Stimulated activated naive CD8-positive, alpha-beta T cell treated with anti-CD3 and anti-CD28 coated beads, Interleukin-15, Interleukin-2, amounts not matched to agents 100 ng/mL and 50 ng/mL, for 24 hours (primary cell): Measurements from ENCODE around the gene CAND1.
"Not testable (repeated sequence)": the region's sequence is repeated elsewhere in the genome, so short reads cannot be mapped to it uniquely, and the experiment has no call there.

ENCODE experiments used
- H3K27ac Mint-ChIP-seq: one replicate; pipeline ENCODE4 v1.8.0; 2021; ENCODE audit warnings: mild to moderate bottlenecking, mixed read lengths
- H3K27me3 Mint-ChIP-seq: one replicate; pipeline ENCODE4 v1.8.0; 2021; ENCODE audit warnings: mixed read lengths
- H3K36me3 Mint-ChIP-seq: one replicate; pipeline ENCODE4 v1.8.0; 2021; ENCODE audit warnings: low read depth, mixed read lengths
- H3K4me1 Mint-ChIP-seq: one replicate; pipeline ENCODE4 v1.8.0; 2021; ENCODE audit warnings: low read depth, mixed read lengths
- H3K4me3 Mint-ChIP-seq: one replicate; pipeline ENCODE4 v1.8.0; 2021; ENCODE audit warnings: mild to moderate bottlenecking, mixed read lengths
- H3K9me3 Mint-ChIP-seq: one replicate; pipeline ENCODE4 v1.8.0; 2021; ENCODE audit warnings: mixed read lengths

The CAND1 gene

DNA sequence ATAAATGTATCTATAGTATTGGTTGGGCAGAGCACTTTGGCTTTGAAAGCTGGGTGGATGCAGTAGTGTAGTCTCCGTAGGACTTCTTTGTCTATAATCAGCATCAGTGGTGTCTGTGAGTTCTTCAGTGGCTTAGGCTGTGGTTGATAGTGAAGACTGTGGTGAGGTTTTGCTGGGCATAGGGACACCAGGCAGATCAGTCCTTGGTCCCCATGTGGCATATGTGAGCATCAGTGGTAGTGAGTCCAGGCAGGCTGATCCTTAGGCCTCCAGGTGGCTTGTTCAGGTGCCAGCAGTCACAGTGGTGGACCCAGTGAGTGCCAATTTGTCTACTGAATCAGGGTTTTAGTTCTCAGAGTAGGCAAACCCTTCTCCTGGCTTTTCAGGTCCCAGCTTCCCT, 70.4 kb downstream of the CAND1 start:
- no peaks in the 10 kb centered on the region for H3K4me1 Mint-ChIP-seq
- H3K27me3 Mint-ChIP-seq: no peaks in the 10 kb centered on the region
- H3K9me3 Mint-ChIP-seq: peaks cover 18% of the 10 kb centered on the region
- H3K27ac Mint-ChIP-seq: no peak overlapping the region
- no peak overlapping the region for H3K4me3 Mint-ChIP-seq
- H3K36me3 Mint-ChIP-seq: peaks cover 38% of the 10 kb centered on the region

DNA sequence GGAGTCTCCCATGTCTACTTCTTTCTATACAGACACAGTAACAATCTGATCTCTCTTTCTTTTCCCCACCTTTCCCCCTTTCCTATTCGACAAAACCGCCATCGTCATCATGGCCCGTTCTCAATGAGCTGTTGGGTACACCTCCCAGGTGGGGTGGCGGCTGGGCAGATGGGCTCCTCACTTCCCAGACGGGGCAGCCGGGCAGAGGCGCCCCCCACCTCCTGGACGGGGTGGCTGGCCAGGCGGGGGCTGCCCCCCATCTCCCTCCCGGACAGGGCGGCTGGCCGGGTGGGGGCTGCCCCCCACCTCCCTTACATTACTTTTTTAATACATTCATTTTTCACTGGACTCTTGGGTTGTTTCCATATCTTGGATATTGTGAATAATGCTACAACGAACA, 71.9 kb downstream of the CAND1 start:
- not testable (repeated sequence) for H3K27me3 Mint-ChIP-seq, H3K4me1 Mint-ChIP-seq, H3K4me3 Mint-ChIP-seq, H3K27ac Mint-ChIP-seq
- H3K36me3 Mint-ChIP-seq: peaks cover 36% of the 10 kb centered on the region
- H3K9me3 Mint-ChIP-seq: peaks cover 18% of the 10 kb centered on the region

DNA sequence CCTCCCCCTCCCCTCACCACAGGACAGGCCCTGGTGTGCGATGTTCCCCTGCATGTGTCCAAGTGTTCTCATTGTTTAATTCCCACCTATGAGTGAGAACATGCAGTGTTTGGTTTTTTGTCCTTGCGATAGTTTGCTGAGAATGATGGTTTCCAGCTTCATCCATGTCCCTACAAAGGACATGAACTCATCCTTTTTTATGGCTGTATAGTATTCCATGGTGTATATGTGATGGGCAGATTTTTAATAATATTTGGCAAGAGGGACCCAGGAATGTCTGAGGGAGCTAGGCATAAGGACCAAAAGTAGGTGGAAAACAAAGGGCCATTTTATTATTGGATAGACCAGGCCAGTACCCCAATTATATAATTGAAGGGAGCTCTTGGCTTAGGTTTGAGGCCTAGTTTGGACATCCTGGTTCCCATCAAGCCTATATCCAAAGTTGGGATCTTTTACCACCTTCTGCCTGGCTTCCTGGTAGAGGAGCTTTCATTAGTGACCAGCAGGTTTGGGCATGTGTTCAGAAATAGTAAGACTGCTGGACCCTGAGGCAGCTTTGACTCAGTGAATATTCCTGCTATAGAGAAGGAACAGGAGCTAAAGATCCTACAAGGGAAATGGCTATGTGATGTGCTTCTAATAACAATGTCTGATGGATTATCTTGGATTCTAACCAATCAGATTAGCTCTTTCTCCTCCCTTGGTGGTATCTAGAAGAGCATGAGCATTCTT, 76.0 kb downstream of the CAND1 start:
- H3K4me1 Mint-ChIP-seq: no peaks in the 10 kb centered on the region
- H3K27me3 Mint-ChIP-seq: no peaks in the 10 kb centered on the region
- H3K4me3 Mint-ChIP-seq: no peak overlapping the region
- peaks cover 20% of the 10 kb centered on the region for H3K36me3 Mint-ChIP-seq
- no peak overlapping the region for H3K27ac Mint-ChIP-seq
- H3K9me3 Mint-ChIP-seq: peaks cover 13% of the 10 kb centered on the region

DNA sequence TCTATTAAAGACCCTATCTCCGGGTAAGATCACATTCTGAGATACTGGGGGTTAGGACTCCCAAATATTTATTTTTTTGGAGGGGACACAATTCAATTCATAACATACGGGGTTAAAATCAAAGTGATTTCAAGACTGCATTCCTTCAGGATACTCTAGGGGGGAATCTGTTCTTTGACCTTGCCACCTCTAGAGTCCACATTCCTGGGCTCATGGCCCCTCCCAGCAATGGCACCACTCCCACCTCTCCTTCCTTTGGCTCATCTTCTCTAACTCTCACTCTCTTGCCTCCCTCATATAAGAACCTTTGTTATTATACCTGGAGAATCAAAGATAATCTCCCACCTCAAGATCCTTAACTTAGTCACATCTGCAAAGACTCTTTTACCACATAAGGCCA, 79.5 kb downstream of the CAND1 start:
- Mint-ChIP-seq H3K27me3 (no peaks in the 10 kb centered on the region), H3K9me3 (peaks cover 17% of the 10 kb centered on the region), H3K27ac (no peak overlapping the region), H3K4me1 (peaks cover 14% of the 10 kb centered on the region), H3K36me3 (peaks cover 22% of the 10 kb centered on the region), H3K4me3 (no peak overlapping the region)

DNA sequence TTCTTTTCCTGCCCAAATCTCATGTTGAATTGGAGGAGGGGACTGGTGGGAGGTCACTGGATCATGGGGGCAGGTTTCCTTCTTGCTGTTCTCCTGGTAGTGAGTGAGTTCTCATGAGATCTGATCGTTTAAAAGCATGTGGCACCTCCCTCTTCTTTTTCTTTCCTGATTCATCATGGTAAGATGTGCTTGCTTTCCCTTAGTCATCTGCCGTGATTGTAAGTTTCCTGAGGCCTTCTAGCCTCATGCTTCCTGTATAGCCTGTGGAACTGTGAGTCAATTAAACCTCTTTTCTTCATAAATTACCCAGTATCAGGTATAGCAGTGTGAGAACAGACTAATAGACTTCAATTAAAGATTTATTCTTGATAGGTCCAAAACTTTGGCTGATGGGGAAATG, 83.5 kb downstream of the CAND1 start:
- Mint-ChIP-seq H3K4me3 (no peak overlapping the region), H3K4me1 (peaks cover 38% of the 10 kb centered on the region), H3K27me3 (no peaks in the 10 kb centered on the region), H3K9me3 (peaks cover 6% of the 10 kb centered on the region), H3K36me3 (peaks cover 15% of the 10 kb centered on the region), H3K27ac (no peak overlapping the region)

DNA sequence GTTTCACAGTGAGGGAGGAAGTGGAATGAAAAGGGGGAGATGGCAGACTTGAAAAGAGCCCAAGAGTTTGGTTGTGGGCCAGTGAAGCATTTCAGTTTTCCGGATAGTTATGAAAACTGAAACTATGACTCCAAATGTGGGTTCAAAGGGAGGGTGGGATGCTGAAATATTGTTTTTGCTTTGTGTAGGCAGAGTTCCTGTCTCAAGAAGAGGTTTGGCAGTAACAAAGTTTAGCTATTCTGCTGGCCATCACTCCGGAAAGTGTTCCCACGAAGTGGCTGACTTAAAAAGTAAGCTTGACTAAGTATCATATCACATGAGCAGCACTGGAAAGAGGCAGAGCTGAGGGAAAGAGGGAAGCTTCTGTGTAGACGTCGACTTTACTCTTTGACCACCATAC, 85.2 kb downstream of the CAND1 start:
- H3K27ac Mint-ChIP-seq: peak overlapping the region; percentile 24

DNA sequence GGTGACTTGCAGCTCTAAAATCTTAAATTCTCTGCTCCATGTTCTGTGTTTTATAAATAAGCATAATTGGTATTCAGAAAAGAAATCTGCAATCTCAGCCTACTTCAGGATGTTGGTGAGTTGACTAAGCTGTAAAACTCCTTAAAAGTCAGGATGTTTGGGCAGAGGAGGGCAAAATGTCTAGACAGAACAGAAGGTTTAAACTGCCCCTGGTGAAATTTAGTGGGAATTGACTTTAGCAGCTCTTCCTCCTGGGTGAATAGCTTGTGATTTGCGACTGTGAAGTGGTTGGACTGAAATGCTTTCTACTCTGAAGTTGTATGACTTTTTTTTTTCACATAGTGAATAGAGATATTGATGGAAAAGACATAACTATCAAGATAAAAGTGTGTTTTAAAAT, 85.8 kb downstream of the CAND1 start:
- H3K27me3 Mint-ChIP-seq: no peaks in the 10 kb centered on the region
- peaks cover 4% of the 10 kb centered on the region for H3K9me3 Mint-ChIP-seq
- no peak overlapping the region for H3K4me3 Mint-ChIP-seq
- no peak overlapping the region for H3K27ac Mint-ChIP-seq
- peaks cover 10% of the 10 kb centered on the region for H3K36me3 Mint-ChIP-seq
- H3K4me1 Mint-ChIP-seq: peaks cover 38% of the 10 kb centered on the region

More for the DNA sequence above, 85.2 kb downstream of the CAND1 start:
- Mint-ChIP-seq H3K4me3 (no peak overlapping the region), H3K9me3 (peaks cover 4% of the 10 kb centered on the region), H3K4me1 (peaks cover 38% of the 10 kb centered on the region), H3K27me3 (no peaks in the 10 kb centered on the region), H3K36me3 (peaks cover 10% of the 10 kb centered on the region)

DNA sequence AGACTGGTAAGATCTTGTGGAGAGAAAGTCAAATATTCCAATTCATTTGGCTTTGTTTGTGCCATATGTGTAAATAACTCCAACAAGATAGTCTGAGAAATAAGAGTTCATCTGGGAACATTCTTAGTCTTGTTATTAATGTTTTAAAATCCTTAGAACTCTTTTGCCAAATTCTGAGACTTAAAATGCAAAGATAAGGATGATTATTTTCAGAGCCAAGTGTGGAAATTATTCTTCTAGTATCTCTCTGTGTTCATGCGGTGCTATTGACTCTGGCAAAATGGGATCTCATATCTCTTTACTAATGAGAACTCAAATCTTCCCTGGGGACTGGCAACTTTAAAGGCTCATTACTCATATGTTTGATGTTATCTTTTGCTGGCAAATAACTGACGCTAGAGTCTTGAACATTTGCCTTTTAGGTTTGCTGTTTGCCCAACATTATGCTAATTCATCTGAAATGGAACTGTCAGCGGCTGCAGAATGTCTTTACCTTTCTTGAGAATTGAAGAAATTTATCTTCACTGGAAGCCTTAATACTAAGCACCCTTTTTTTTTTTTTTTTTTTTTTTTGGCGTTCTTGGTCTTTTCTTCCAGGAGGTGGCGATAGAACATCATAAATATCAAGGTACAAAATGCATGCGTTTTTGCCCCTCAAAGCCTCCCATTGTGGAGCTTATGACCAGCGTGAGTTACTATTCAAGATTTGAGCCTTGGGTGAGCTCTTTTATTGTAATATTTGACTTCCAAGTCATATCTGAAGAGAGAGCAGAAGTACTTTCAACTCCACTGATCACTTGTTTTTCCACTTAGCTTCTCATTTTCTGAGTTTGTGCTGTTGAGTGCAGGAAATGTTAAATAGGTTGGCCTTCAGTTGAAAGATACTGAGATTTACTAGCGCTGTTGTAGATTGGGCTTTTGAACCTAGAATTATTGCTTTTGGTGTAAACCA, 86.5 kb downstream of the CAND1 start:
- Mint-ChIP-seq H3K9me3 (peaks cover 4% of the 10 kb centered on the region), H3K4me3 (no peak overlapping the region), H3K27ac (no peak overlapping the region), H3K36me3 (peaks cover 10% of the 10 kb centered on the region), H3K27me3 (no peaks in the 10 kb centered on the region), H3K4me1 (peaks cover 38% of the 10 kb centered on the region)

DNA sequence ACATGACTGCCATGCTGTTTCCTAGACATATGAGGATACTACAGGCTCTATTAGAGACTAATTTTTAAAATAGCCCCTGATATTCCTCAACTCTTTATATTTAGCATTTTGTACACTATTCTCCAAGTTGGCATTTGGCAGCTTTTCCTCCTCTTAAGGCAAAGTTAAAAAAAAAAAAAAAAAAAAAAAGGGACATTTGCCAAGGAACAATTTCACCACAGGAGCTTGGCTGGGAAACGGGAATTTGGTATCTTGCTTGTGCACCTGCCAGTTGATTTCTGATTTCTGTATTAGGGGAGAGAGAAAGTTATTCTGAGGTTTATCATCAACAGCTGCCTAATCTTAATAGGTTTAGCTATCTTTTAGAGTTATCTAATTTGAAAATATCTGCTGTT, 87.2 kb downstream of the CAND1 start:
- H3K27me3 Mint-ChIP-seq: no peaks in the 10 kb centered on the region
- H3K4me3 Mint-ChIP-seq: no peak overlapping the region
- H3K4me1 Mint-ChIP-seq: peaks cover 38% of the 10 kb centered on the region
- H3K36me3 Mint-ChIP-seq: peaks cover 10% of the 10 kb centered on the region
- H3K27ac Mint-ChIP-seq: no peak overlapping the region
- peaks cover 4% of the 10 kb centered on the region for H3K9me3 Mint-ChIP-seq

DNA sequence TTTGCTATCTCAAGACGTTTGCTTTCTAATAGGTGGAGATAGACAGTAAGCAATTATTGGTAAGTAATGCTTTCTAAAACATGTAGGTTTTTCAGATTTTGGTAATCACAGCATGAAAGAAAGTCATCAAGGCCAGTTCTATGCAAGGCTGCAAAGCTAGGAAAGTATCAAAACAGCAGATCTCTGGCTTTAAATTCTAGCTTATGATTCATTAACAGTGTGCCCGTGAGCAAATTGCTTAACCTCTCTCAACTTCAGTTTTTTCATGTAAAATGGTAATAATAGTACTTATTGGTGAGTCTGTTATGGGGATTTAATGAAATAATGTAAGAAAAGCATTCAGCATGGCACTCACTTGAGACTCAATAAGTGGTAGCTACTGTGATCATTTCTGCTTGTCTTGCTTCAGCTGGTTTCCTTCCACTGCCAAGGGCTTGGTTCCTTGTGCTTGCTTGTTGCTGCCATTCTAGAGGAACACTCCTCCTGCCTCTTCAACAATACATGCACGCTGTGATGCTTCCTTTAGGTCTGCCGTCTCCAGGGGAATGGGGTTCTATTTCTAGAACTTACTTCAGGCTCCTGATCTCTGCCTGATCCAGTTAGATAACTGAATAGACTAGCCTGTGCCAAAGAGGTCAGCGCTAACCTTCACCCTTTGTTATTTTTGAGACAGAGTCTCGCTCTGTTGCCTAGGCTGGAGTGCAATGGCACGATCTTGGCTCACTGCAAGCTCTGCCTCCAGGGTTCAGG, 88.4 kb downstream of the CAND1 start:
- Mint-ChIP-seq H3K9me3 (peaks cover 3% of the 10 kb centered on the region), H3K4me1 (peaks cover 36% of the 10 kb centered on the region), H3K4me3 (no peak overlapping the region), H3K27me3 (no peaks in the 10 kb centered on the region), H3K27ac (no peak overlapping the region), H3K36me3 (peaks cover 9% of the 10 kb centered on the region)

DNA sequence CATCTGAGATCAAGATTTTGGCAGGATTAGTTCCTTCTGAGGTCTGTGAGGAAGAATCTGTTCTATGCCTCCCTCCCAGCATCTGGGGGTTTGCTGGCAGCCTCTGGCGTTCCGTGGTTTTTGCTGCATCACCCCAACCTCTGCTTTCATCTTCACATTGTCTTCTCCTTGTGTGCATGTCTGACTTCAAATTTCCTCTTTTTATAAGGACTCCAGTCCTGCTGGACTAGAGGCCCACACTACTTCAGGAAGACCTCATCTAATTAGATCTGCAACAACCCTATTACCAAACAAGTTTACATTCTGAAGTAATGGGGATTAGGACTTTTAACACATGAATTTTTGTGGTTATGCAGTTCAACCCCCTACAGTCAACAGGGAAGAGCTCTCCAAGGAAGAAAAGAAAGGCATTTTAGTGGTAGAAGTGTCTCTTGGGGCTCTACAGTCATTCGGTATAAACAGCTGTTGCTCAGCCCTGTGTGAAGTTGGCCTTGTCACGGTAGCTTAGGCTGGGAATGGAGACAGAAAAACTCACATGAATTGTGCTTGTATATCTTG, 89.7 kb downstream of the CAND1 start:
- Mint-ChIP-seq H3K27ac (no peak overlapping the region), H3K27me3 (no peaks in the 10 kb centered on the region), H3K4me3 (no peak overlapping the region), H3K4me1 (peaks cover 23% of the 10 kb centered on the region), H3K9me3 (no peaks in the 10 kb centered on the region), H3K36me3 (no peaks in the 10 kb centered on the region)

DNA sequence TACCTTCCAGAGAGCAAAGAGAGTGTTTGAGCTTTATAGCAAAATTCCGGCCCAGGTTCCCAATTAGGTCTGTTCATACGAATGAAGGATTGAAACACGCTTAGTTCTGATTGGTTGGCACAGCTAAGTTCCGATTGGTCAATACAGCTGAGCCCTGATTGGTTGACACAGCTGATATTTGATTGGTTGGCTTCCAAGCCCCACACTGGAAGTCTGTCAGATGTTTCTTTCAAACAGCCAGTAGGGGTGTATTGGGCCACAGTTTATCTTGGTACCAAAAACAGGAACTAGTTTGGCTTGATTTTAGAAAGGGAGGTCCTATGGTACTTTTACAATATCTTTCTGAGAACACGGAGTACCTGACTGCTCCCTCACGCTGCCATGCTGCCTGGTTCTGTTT, 93.4 kb downstream of the CAND1 start:
- H3K27ac Mint-ChIP-seq: no peak overlapping the region

DNA sequence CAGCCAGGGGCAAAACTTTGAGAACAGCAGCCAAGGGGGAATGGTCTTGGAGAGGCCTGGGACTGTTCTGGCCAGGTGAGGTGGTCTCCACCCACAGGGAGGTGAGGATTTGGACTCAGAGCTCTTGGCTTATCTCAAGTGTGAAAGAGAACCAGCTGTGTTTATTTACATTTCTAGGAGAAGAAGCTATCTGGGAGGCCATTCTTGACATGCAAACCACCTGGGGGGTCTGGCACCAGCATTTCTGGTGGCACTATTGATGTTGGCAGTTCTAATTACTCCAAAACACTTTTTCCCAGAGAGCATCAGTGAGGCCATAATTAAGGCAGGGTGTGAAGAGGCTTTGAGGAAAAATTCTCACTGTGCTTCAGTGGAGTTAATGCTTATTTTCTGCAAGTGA, 95.1 kb downstream of the CAND1 start:
- no peak overlapping the region for H3K4me3 Mint-ChIP-seq
- no peak overlapping the region for H3K27ac Mint-ChIP-seq
- no peaks in the 10 kb centered on the region for H3K4me1 Mint-ChIP-seq
- H3K36me3 Mint-ChIP-seq: no peaks in the 10 kb centered on the region
- H3K27me3 Mint-ChIP-seq: no peaks in the 10 kb centered on the region
- H3K9me3 Mint-ChIP-seq: no peaks in the 10 kb centered on the region

More for the DNA sequence above, 93.4 kb downstream of the CAND1 start:
- Mint-ChIP-seq H3K9me3 (no peaks in the 10 kb centered on the region), H3K4me3 (no peak overlapping the region), H3K36me3 (no peaks in the 10 kb centered on the region), H3K4me1 (no peaks in the 10 kb centered on the region), H3K27me3 (no peaks in the 10 kb centered on the region)

DNA sequence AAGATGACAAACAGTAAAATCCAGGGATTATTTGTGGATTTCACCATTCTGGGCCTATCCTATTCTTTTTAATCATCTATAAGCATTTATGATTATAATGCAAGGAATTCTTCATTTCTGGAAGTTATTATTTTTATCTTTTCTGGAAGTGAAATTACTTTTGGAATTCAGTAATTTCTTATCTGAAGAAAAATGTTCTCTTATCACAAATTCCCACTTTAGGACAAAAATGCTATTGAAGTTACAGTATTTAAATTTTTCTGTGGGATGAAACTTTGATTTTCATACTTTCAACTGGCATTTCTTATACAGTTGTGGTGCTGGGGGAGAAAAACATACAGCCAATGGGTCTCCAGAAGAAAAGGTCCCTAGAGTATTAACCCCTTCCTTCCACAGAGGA, 96.0 kb downstream of the CAND1 start:
- Mint-ChIP-seq H3K27me3 (no peaks in the 10 kb centered on the region), H3K36me3 (no peaks in the 10 kb centered on the region), H3K9me3 (no peaks in the 10 kb centered on the region), H3K4me1 (no peaks in the 10 kb centered on the region), H3K4me3 (no peak overlapping the region), H3K27ac (no peak overlapping the region)
